Hematopoietic multipotent progenitor cell treated with erythropoietin and hydrocortisone succinate and interleukin-3 and kit ligand, for 17 days (in vitro differentiated cells): ENCODE results near the gene D2HGDH.
"Not testable (repeated sequence)": the region's sequence is repeated elsewhere in the genome, so short reads cannot be mapped to it uniquely, and the experiment has no call there.

ENCODE experiments used
- DNase-seq: peaks from one replicate; pipeline ENCODE4 v3.0.0-alpha.2; 2015; ENCODE audit warnings: low spot score

D2HGDH gene

DNA sequence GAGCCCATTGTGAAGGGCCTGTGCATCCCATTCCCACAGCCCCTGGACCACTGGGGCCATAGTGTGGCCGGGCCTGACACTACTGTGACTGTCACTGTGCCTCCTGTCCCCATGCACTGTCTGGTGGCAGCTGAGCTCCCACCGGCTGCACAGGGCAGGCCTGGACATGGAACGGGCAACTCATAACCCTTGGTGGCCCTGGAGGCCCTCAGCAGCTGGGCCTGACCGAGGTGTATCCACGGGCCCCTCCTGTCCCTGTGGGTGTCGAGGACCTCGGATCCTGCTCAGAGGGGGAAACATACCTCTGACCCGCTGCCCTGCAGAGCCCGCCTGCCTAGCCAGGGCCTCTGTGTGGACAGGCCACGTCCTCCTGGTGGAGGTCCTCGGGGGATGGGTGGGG lies 34.4 kb downstream of the D2HGDH start:
- no peak for DNase-seq

DNA sequence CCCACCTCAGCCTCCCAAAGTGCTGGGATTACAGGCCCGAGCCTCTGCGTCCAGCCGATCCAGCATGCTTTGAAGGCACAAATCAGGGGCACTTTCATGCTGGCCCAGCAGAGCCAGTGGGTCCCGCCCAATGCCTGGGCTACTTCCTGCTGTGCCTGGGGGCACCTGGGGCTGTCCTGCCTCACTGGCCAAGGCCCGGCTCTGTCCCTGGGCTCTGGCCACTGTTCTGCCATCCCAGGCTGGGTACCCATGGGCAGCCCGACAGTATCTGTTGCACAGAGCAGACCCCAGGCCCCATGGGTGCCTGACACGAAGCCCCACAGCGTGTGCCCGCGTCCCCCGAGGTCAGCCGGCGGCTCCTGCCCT lies 35.4 kb downstream of the D2HGDH start:
- DNase-seq: no peak

DNA sequence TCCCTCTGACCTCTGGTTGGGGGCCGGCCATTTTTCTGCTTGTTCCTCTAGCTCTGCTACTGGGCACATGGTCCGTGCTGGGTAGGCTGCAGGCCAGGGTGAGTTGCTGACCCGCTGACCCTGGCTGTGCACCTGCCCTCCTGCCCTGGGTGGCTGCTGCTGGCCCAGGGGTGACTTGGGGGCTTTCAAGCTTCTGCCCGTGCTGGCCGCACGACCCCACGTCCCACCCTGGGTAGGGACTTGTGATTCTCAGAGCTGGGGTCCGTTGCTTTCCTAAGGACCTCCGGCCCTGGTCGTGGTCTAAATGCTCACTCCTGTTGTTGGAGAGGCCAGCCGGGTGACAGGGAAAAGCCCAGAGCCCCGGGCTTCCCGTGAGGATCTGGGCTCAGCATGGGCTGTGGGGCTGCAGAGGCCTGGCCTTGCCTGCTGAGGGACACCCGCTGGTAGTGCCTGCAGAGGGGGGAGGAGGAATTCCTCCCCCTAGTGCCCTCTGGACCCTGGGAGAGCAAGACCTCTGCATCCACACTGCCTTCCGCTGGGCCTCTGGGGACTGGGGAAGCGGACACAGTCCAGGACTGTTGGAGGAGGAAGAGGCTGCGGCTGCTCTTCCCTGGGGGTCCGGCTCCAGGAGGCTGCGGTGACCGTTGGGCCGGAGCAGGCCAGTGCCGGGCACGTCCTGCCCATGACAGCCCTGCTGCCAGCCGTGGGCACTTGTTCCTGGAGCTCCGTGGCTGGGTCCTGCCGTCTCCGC lies 35.9 kb downstream of the D2HGDH start:
- DNase-seq: no peak

DNA sequence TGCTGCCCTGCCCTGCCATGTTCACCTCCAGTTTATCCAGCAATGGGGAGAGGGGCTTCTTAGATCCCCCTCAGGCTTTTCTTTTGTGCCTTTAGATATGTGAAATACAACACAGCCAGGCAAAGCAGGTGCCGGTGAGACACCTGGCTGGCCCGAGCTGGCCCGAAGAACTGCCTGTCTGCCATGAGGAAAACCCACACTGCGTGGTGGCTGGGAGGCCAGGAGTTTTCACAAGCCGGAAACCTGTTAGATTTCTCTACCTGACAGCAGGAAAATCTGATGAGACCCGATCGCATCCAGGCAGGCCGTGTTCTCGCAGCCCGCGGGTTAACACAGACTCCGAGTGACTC lies 36.5 kb downstream of the D2HGDH start:
- no peak for DNase-seq

DNA sequence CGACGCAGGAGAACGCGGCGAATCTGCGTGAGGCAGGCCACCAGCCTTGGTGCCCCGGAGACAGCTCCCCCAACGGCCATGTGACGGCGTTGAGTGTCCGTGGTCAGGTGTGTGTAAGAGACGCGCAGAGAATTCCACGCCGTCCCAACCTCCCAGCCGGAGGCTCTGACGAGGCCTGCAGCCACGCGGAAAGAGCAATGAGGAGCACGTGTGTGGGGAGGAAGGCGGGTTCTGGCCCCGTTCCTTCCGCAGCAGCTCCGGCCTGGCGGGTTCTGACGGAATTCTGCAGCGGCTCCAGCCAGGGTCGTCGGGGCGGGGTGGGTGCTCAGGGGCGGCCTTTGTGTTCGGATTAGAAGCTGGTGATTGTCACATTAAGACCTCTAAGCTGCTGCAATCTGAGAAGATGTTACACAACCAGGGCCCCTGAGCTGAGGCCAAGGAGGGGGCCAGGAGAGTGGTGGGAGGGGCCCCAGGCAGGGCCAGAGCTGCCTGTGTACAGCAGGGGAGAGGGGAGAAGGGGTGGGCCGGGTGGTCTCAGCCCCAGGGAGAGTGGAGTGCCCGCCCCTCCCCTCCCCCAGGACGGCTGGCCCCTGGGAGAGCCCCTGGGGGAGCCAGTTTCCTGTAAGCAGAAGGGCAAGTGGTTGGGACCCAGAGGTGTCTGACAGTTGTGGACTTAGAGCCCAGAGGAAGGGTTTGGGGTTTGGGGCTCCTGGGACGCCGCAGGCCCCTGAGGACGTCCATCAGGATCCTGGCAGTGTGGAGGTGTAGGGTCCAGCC lies 37.0 kb downstream of the D2HGDH start:
- DNase-seq: no peak

DNA sequence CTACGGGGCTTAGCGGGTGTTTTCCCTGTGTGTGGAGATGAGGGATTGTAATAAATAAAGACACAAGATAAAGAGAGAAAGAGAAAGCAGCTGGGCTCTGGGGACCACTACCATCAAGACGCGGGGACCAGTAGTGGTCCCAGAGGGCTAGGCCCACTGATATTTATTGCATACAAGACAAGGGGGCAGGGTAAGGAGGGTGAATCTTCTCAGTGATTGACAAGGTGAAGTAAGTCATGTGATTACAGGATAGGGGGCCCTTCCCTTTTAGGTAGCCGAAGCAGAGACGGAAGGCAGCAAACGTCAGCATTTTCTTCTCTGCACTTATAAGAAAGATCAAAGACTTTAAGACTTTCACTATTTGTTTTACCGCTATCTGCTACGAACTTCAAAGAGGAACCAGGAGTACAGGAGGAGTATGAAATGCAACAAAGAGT lies 37.7 kb downstream of the D2HGDH start:
- DNase-seq: no peak

DNA sequence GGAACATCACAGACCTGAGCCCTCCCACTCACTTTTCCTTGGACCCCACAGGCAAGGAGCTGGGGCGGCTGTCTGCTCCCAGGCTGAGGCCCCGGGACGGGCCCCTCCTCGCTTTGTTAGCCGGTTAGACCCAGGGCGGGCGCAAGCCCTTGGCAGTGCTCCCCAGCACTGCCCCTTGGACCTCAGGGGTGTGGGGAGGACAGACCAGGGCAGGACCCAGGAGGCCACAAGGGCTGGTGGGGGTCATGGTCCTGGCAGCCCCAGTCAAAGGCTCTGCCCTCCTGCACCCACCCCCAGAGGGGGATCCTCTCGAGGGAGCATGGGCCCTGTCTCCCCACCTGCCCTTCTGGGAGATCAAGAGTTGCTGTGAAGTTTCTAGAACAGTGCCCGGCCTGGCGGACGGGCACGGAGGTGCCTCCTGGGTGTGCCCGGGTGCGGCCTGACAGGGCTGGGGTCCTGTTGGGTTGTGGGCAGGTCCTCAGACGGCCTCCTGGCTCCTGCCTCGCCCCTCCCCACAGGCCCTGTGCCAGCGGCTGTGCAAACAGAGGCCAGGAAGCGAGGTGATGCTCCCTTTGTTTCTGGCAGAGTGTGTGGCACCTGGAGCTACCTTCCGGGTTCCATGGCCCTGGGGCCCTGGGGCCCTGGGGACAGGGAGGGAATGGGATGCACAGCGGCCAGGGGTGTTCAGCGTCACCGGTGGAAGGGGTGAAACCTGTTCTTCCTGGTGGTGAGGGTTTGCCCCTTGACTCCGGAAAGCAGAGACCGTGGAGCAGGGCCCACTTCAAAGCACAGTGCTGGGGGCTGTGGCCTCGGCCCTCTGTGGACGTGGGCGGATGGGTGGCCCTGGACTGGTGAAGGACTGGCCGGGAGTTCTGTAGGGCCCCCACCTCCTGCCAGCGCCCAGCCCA lies 39.3 kb downstream of the D2HGDH start:
- DNase-seq: no peak

DNA sequence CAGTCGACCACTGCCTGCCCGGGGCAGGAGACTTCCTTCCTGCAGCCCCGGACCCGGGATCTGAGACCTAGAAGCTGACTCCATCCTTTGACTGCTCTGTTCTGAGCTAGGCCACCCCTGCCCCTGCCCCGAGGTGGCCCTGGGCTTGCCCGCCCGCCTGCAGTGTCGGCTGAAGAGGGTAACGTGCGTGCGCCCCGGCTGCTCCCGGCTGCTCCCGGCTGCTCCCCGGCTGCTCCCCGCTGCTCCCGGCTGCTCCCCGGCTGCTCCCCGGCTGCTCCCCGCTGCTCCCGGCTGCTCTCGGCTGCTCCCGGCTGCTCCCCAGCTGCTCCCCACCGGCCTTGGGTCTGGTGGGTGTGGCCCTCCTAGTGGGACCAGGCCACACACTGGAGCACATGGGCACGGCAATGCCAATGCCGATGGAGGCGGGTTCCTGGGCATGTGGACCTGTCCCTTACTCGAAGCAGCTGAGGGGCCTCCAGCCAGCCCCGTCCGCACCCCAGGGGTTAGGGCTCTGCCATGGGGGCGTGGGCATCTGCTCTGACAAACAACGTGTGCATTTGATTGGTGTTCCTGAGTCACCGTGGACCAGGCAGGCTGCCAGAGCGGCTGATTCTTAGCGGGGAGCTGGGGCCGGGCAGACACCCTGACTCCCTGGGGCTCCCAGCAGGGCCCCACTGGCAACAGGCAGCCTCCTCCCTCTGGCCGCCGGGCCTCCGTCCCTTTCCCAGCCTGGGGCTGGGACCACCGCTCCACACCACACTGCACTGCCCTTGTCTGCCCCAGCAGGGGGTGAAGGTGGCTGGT lies 40.2 kb downstream of the D2HGDH start:
- no peak for DNase-seq

DNA sequence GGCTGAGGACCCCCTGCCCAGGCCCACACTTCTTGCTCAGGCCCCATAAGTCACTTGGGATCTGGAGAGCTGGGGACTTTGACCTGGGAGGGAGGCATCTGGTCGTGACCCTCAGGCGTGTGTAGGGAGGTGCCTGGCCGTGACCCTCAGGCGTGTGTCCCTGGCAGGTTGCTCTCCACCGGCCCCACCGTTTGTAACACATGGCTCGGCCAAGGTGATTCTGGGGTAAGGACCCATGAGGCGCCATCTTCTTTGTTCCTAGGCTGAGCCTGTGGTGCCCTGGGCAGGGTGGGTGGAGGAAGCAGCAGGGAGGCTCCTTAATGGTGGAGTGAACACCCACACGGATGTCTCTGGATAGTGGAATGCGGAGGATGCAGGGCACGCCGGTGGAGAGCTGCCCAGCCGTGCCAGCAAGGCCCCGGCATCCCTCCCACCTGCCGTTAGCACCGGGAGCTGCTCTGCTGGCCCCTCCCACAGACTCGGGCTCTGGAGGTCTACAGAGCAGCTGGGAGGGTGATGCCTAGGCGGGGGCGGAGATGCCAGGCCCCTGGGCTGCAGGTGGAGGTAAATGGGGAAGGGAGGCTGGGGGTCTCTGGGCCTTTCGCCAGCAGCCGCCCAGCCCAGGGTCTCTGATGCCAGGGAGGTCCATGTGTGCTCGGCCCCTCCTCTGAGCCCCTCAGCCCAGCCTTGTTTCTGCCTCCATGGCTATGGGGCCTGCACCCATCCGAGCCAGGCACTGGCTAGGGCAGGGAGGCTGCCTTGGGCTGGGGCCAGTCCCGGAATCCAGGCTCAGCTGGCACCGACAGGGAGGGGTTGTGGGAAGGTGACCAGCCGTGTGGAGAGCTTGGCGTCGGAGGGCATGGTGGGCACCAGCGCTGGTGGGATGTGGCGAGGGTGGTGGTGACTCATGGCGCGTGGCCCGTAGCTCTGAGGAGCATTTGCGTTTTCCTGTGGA lies 41.1 kb downstream of the D2HGDH start:
- no peak for DNase-seq

DNA sequence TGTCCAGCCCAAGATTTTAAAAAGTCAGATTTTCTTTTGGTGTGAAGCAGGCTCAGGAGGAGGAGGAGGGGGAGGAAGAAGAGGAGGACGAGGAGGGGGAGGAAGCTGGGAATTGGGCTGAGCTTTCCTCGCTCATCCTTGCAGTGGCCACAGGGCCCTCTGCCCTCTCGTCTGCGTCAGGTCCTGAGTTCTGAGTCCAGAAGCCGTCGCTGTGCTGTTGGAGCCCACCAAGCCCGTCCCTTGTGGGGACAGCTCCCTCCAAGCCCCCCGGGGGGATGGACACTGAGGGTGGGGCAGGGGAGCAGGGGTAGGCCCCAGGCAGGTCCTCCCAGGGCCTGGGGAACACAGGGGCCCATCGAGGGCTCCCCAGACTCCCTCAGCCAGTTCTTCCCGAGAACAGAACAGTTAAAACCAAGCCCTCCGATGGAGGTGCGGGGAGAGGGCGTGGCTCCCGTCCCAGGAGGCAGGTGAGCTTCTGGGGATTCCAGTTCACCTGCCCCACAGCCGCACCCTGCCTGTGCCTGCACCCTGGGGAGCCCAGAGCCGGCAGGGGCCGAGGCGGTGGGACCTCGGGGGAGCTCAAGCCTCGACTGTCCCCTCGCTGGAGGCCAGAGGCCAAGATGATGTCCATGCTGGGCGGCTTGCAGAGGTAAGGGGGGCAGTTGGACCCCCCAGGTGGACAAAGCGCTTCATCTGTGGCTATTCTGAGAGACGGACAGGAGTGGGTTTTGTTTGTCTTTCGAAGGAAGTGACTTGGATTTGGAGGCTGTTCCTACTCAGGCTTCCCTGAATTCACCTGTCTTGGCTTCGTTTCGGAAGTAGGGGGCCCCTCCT lies 42.1 kb downstream of the D2HGDH start, which contains the start of gene GAL3ST2:
GAL3ST2 (plus strand) TSS at position 487 of the 834 bp plus-strand sequence; CDS start at position 621, 134 bp downstream.
- DNase-seq: no peak

DNA sequence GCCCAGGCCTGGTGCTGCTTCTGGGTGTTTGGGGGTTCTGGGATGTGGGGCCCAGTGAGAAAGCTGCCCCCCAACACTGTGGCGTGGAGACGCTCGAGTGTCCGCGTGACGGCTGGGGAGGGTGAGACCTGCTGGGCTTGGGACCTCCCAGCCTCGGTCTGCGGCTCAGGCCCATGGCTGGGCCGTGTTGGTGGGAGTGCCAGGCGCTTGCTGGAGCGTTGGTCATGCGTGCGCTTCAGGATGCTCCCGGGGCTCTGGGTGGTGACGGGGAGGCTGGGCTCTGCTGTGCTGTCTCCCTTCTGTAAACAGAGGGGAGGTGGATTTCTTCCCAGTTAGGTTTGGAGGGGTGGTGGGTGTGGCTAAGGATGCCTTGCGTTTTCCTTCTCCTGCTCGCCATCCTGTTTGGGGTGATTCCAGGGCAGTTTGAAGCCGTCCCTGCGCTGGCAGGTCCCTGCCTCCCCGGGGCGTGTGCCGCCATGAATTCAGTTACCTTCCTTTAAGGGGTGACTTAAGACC lies 42.8 kb downstream of the D2HGDH start:
- no peak for DNase-seq

DNA sequence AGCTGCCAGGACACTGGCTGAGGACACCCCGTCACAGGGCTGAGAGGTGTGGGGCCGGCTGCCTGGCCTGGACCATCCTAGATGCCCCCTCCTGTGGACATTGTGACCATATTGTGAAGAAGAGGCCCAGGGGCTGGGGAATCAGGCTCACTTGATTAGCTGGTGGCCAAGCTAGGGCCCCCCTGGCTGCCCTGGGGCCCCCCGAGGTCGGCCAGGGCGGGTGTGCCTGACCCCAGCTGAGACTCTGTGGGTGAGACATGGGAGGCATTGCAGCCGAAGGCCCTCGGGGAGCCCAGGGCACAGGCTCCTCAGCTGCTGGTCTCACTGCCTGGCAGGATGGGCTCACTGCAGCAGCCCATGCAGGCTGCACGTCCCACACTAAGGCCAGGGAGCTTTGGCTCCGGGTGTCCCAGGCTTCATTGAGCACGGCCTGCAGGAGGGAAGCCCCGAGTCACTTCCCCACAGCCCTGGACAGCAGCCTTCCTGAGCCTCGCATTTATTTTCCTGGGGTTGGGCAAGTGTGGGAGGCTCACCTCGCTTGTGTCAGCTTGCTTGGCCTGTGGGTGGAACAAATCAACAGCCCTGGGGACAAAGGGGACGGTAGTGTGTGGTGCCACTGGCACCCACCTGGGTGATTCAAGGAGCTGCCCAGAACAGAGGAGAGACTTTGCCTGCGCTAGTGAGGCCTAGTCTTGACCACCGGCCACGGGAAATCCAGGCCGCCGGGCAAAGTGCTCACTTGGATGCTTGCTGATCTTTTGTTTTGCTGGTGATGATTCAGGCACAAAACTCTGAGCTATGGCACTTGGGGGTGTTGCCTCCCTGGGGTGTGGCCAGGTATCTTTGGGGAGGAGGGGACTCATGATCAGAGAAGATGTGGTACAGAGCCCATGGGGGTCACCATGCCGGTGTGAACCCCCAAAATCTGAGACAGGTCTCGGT lies 43.5 kb downstream of the D2HGDH start:
- no peak for DNase-seq

DNA sequence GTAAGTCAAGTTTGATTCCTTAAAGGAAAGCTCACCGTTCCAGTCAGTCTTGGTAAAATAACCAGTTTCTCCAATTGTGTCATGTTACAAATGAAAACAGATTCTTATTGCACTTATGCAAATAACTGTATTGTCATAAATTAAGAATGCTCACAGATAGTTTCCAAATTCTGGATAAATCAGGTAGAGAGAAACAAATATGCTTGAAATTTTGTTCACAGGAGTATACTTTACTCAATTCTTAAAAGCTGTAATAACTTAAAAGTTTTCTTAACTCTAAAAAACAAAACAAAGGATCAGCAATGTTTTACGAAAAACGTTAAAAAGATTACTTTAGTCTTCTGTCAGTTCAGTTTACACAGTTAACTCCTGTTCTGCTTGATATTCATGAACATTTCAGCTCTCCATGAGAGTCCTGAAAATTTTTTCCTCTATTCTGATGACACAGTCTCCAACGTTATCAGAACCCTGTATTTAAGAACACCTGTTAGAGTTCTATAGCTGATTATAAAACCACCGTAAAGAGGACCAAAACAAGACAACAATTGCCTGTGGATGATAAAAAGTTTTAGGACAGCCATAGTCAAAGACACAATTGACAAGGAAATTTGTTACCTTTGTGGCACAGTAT lies 46.6 kb downstream of the D2HGDH start:
- DNase-seq: no peak

DNA sequence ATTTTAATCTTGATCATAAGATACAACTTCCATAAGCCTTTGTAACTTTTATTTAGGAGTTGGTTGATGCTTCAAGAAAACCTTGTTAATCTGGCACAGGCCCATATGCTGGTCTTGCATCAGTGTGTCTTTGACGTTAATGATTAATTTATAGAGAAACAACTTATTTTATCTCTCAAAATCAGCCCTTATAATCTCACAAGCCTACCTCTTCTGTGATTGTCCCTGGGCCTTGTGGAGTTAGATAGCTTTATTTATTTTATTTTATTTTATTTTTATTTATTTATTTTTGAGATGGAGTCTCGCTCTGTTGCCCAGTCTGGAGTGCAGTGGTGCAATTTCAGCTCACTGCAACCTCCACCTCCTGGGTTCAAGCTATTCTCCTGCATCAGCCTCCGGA lies 47.6 kb downstream of the D2HGDH start:
- not testable (repeated sequence) for DNase-seq

DNA sequence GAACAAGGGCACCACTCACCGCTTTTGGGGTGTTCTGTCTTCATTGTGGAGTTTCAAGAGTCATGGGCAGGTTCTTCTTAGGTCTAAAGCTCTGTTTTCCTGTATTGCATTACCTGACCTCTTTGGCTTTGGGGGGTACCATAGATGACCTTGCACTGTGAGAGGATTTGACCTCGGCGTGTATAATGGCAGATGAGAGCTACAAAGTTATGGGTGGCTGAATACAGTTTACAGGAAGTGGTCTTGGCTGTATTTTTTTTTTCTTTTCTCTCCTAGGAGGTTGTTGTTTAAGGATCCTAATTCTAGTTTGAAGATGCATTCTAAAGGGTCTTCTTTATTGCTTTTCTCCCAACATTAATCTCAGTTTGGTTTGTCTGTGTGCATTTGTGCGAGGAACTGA lies 53.7 kb downstream of the D2HGDH start:
- DNase-seq: no peak

DNA sequence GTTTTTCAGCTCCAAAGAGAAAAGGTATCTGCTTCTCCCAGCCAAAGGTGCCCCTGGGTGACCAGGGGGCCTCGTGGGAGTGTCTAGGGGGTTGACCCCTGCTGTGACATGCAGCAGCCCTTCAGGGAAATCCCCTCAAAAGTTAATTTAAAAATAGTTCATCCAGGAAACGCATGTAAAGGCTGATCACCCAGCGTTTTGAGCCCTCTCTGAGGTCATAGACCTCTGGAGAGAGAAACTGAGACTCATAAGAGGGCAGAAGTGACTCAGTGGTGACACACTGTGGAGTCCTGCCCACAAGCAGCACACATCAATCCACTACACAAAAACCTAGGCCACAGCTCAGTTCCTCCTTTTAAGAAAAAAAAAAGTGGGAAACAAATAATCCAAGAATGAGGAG lies 54.1 kb downstream of the D2HGDH start:
- DNase-seq: no peak

DNA sequence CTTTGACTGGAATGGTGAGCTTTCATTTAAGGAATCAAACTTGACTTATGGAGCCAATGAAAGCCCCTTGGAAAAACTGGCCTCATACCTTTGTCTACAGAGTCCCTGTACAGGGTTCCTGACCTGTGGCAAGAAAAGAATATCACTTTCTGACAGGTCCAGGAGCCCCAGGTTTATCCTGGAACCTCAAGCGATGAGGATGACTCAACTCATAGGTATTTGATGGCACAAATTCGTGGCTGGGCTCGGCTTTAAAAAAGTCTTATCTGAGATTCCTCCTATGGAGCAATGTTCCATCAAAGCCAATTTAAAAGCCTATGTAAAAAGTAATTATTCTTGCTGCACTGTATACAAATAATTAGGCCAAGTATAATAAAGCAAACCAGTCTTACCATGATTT lies 57.0 kb downstream of the D2HGDH start:
- not testable (repeated sequence) for DNase-seq

DNA sequence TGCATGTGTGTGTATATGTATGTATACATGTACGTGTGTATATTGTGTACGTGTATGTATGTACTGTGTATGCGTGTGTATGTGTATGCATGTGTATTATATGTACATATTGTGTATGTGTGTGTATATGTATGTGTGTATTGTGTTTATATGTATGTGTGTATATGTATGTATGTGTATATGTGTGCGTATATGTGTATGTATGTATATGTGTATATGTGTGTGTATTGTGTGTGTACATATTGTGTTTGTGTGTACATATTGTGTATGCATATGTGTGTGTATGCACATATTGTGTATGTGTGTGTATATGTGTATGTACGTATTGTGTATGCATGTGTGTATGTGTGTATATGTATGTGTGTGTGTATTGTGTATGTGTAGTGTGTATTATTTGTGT lies 59.0 kb downstream of the D2HGDH start:
- no peak for DNase-seq
